Amygdala (tissue), 56 donors: ENCODE data around the gene STX2.
"Not testable (repeated sequence)": the region's sequence is repeated elsewhere in the genome, so short reads cannot be mapped to it uniquely, and the experiment has no call there.

Experiments
- DNase-seq, 56 donors: peaks; one replicate each; lab custom pipeline; 2025; lab: John Stamatoyannopoulos, UW

The STX2 gene

GRCh38 chr12:130870442-130871285 is 31.6 kb upstream of the STX2 start:
- DNase-seq, result peak in 54 of 56 donors; percentile 8 to 81 (median 49)

- no peak for DNase-seq
Observed at GRCh38 chr12:130868412-130868811, 29.4 kb upstream of the STX2 start.

GRCh38 chr12:130863298-130863697 is 24.2 kb upstream of the STX2 start:
- DNase-seq, result no peak

GRCh38 chr12:130862771-130863170 is 23.7 kb upstream of the STX2 start:
- DNase-seq, result not testable (repeated sequence)

- no peak for DNase-seq
Observed at GRCh38 chr12:130862161-130862560, 23.1 kb upstream of the STX2 start.

- DNase-seq, result no peak
Observed at GRCh38 chr12:130860311-130860710, 21.3 kb upstream of the STX2 start.

- DNase-seq, result no peak
Observed at GRCh38 chr12:130859161-130859560, 20.1 kb upstream of the STX2 start.

GRCh38 chr12:130858084-130858483 is 19.0 kb upstream of the STX2 start:
- DNase-seq, result no peak

GRCh38 chr12:130856088-130856487 is 17.0 kb upstream of the STX2 start:
- no peak for DNase-seq

- no peak for DNase-seq
Observed at GRCh38 chr12:130850418-130851021, 11.5 kb upstream of the STX2 start.

GRCh38 chr12:130849561-130850417 is 10.7 kb upstream of the STX2 start:
- no peak for DNase-seq

- DNase-seq, result not testable (repeated sequence)
Observed at GRCh38 chr12:130848785-130849305, 9.8 kb upstream of the STX2 start.

GRCh38 chr12:130848105-130848504 is 9.1 kb upstream of the STX2 start:
- DNase-seq, result not testable (repeated sequence)

- DNase-seq, result no peak
Observed at GRCh38 chr12:130847112-130847511, 8.1 kb upstream of the STX2 start.

- DNase-seq, result no peak
Observed at GRCh38 chr12:130846369-130846768, 7.3 kb upstream of the STX2 start.

GRCh38 chr12:130839770-130840404 is 837 bp upstream of the STX2 start:
- no peak for DNase-seq

GRCh38 chr12:130838284-130838950 is 633 bp downstream of the STX2 start:
- DNase-seq, result peak in 7 of 56 donors; percentile 21 to 83 (median 43)

GRCh38 chr12:130835436-130835835 is 3.6 kb downstream of the STX2 start:
- no peak for DNase-seq

GRCh38 chr12:130835011-130835410 is 4.0 kb downstream of the STX2 start:
- no peak for DNase-seq
